HG02884 (cell line): ENCODE measurements around the gene S1PR3.

Experiments
- ATAC-seq: cut with Tn5 transposase; IDR thresholded peaks from one replicate; pipeline ENCODE4 v1.9.1; 2021; ENCODE audit warnings: mild to moderate bottlenecking, moderate library complexity; ENCODE audit not compliant: unreplicated experiment

The S1PR3 gene

GRCh38 chr9:88968799-88969198, 22.5 kb upstream of the S1PR3 start:
- no peak for ATAC-seq

- ATAC-seq: no peak
Observed at GRCh38 chr9:88969646-88970373, 21.5 kb upstream of the S1PR3 start.

DNA sequence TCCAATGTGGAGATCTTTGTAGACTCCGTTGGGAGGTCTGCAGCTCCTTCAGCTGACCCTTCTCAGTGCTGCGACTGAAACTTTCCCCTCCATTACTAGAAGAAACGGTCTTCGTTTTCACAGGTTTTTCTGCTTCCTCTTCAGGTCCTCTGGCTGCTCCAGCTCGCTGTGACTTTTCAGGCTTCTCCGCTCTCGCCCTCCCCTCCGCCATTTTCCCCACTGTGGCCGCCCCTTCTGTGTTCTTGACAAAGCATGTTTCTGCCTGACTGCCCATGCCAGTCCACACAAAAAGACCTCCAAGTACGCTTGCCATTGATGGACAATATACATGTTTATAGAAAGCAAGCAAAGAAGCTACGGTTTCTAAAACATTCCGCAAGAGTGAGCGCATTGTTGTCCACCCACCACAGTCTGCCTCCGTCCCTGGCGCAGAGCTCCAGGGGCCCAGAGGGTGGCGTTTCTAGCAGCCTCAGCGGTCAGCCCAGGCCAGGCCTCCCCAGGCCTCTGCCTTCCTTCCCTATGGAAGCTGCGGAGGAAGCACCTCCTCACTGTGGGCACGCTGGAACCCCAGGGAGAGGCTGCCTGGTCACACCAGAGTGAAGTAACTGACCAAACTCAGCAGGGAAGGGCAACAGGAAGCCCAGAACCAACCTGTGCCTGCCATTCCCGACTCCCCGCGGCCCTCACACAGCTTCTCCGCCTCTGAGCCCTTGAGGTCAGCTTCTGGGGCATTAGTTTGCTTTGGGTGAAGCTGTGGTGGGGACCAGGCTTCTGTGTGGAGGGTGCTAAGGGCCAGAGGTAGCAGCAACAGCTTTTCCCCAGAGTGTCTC, 19.9 kb upstream of the S1PR3 start:
- ATAC-seq: no peak

DNA sequence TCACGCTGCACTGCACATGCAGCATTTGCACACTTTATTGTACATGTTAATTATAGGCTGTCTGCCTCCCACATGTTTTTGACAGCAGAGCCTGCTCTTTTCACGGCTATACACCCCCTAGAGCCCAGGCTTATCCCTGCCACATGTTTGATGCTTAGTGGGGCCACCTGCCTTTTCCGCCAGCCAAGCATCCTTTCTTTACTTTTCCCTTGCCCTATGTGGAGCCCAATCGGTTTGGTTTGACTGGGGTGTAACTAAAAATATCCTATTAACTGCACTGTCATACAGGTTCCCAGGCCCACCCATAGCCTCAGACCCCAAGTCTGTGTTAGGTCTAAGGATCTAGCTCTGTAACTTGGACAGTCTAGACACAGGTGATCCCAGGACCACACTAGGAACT, 18.9 kb upstream of the S1PR3 start:
- no peak for ATAC-seq

- ATAC-seq: no peak
Observed at GRCh38 chr9:88973281-88974045, 17.8 kb upstream of the S1PR3 start.

GRCh38 chr9:88974641-88975040, 16.6 kb upstream of the S1PR3 start:
- ATAC-seq: no peak

GRCh38 chr9:88975966-88976889, 15.0 kb upstream of the S1PR3 start:
- no peak for ATAC-seq

GRCh38 chr9:88976890-88977257, 14.4 kb upstream of the S1PR3 start:
- ATAC-seq: no peak

DNA sequence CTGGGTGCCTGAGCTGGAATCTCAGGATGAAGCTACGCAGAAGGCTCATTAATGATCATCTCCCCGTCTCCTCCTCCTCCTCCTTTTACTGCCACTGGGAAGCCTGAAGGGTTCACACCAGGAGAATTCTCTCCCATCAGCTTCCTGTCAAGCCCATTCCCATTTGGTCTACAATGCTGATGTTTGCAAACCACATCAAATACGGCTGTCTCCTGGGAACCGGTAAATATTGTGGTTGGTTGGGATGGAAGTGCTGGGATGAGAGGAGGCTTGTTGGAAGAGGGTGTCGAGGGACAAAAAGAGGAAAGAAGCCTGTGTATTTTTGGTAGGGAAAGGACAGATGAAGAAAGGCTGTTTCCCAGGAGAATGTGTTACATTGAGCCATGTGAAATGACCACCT, 13.2 kb upstream of the S1PR3 start:
- no peak for ATAC-seq

GRCh38 chr9:88979021-88979420, 12.2 kb upstream of the S1PR3 start:
- no peak for ATAC-seq

DNA sequence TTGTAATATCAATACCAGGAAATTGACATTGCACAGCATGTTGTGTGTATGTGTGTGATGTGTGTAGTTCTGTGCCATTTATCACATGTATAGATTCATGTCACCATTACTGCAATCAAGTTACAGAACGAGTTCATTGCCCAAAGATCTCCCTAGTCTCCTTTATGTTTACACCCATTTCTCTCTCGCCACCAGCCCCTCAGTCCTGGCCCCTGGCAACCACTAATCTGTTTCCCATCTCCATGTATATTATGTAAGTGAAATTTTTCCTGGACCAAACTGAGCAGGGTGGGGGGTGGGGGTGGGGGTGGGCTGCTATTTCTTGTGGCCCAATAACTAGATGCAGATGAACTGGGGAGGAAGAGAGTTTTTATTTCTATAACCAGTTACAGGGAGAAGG, 11.5 kb upstream of the S1PR3 start:
- no peak for ATAC-seq

DNA sequence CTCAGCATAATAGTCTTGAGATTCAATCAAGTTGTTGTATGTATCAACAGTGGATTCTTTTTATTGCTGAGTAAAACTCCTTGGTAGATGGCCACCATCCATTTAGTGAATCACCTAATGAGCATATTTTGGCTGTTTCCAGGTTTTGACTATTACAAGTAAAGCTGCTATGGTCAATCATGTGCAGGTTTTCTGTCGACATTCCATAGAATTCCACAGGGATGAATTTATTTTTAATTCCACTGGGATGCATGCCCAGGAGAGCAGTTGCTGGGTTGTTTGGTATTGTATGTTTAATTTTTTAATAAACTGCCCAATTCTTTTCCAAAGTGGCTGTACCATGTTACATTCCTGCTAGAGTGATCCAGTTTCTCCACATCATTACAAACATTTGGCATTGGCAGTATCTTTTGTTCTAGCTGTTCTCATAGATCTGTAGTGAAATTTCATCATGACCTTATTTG, 10.5 kb upstream of the S1PR3 start:
- no peak for ATAC-seq

GRCh38 chr9:88983865-88984542, 7.3 kb upstream of the S1PR3 start:
- ATAC-seq: no peak

GRCh38 chr9:88984543-88984883, 6.8 kb upstream of the S1PR3 start:
- no peak for ATAC-seq

GRCh38 chr9:88985616-88986015, 5.7 kb upstream of the S1PR3 start:
- ATAC-seq: no peak

DNA sequence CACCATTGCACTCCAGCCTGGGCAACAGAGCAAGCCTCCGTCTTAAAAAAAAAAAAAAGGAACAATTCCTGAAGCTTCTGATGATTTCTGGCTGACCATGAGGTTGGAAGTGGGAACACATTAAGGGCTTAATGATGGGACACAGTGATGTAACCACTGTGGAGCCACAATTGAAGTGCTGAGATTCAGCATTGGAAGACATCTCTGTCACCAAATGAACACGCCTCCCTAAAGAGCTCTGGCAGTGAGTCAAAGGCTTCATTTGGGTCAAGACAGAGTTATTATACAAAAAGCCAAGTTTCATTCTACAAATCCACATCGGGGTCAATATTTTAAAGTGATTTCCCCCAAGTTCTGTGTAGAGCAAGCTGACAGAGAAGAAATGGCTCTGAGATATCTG, 4.5 kb upstream of the S1PR3 start:
- ATAC-seq: no peak

GRCh38 chr9:88987661-88988060, 3.6 kb upstream of the S1PR3 start:
- ATAC-seq: no peak

- ATAC-seq: no peak
Observed at GRCh38 chr9:88988796-88989641, 2.2 kb upstream of the S1PR3 start.

DNA sequence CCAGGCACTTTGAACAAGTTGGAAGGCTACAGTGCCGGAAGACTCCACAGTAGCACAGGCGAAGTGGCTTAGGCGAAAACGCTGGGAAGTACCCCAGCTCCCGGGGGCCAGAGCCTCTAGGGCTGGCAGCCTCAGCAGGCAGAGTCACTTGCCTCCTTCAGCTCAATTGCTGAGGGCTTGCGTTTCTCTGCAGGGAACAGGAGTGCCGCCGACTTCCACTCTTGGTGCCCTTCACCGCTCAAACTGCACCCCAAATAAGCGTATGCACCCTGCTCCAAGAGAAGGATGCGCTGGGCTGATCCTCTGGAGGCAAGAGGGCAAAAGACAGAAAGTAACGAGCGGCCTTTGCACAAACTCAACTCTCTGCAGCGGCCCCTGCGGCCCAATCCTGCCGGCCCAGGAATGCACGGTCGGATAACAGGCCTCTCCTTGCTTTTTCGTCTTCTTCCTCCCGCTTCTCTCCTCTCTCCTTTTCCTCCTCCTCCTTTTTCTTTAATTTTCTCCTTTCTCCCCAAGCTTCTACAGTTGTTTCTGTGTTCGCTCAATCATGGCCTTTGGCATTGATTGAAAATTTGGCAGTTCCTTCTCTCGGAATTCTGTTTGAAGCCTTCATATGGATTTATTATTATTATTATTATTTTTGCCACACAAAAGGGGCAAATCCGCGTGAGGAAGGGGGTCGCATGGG, 1.1 kb upstream of the S1PR3 start:
- no peak for ATAC-seq
